ENCODE results near the gene MYO1H.

The MYO1H gene

GRCh38 chr12:109482491-109482890 lies 134.8 kb downstream of the MYO1H start:
- no peak for DNase-seq (ENCODE audit: low read depth in 1 of 2, low spot score in 1 of 2)
- TF ChIP-seq POLR2AphosphoS5 (IDR thresholded peaks at IDR 0.05; ENCODE audit: low read depth) = no peak
- no peak for TF ChIP-seq GABPA (IDR thresholded peaks at IDR 0.05; ENCODE audit: low read depth)
- no peak for TF ChIP-seq SPI1 (IDR thresholded peaks at IDR 0.05; ENCODE audit: borderline replicate concordance, low read depth)
- TF ChIP-seq, protein P1, sequence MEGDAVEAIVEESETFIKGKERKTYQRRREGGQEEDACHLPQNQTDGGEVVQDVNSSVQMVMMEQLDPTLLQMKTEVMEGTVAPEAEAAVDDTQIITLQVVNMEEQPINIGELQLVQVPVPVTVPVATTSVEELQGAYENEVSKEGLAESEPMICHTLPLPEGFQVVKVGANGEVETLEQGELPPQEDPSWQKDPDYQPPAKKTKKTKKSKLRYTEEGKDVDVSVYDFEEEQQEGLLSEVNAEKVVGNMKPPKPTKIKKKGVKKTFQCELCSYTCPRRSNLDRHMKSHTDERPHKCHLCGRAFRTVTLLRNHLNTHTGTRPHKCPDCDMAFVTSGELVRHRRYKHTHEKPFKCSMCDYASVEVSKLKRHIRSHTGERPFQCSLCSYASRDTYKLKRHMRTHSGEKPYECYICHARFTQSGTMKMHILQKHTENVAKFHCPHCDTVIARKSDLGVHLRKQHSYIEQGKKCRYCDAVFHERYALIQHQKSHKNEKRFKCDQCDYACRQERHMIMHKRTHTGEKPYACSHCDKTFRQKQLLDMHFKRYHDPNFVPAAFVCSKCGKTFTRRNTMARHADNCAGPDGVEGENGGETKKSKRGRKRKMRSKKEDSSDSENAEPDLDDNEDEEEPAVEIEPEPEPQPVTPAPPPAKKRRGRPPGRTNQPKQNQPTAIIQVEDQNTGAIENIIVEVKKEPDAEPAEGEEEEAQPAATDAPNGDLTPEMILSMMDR (IDR thresholded peaks at IDR 0.05; ENCODE audit: insufficient read depth, low read length) = no peak
- no peak for TF ChIP-seq REST (IDR thresholded peaks at IDR 0.05; ENCODE audit: insufficient replicate concordance, low read depth)
- no peak overlapping the region for H3K27ac ChIP-seq (replicated peaks)
- H3K27me3 ChIP-seq (ENCODE audit: insufficient read depth, poor library complexity, severe bottlenecking) = no peaks in the 10 kb centered on the region
- H3K4me3 ChIP-seq (replicated peaks; ENCODE audit: insufficient read depth, low read length) = no peak overlapping the region

GRCh38 chr12:109482894-109483293 lies 135.2 kb downstream of the MYO1H start:
- no peak for DNase-seq (ENCODE audit: low read depth in 1 of 2, low spot score in 1 of 2)
- H3K4me3 ChIP-seq (replicated peaks; ENCODE audit: insufficient read depth, low read length) = no peak overlapping the region
- TF ChIP-seq REST (IDR thresholded peaks at IDR 0.05; ENCODE audit: insufficient replicate concordance, low read depth) (no peak), POLR2AphosphoS5 (IDR thresholded peaks at IDR 0.05; ENCODE audit: low read depth) (no peak), SPI1 (IDR thresholded peaks at IDR 0.05; ENCODE audit: borderline replicate concordance, low read depth) (no peak)
- H3K27me3 ChIP-seq (ENCODE audit: insufficient read depth, poor library complexity, severe bottlenecking) = no peaks in the 10 kb centered on the region
- H3K27ac ChIP-seq (replicated peaks) = no peak overlapping the region

DNA sequence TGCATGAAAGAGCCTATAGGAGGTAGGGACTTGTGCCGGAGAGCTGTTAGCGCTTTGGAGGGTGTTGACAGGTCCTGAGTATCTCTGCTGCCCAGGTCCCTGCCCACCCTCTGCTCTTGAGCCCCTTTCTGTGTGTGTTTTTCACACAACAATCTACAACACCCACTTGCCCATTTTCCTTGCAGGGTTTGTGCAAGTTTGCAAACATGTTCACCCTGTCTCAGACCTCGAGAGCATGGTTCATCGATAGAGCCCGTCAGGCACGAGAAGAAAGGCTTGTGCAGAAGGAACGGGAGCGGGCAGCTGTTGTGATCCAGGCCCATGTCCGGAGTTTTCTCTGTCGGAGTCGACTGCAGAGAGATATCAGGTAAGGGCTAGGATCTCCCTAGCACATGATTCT lies 135.6 kb downstream of the MYO1H start:
- Histone ChIP-seq H3K27me3 (ENCODE audit: insufficient read depth, poor library complexity, severe bottlenecking) (no peaks in the 10 kb centered on the region), H3K4me3 (replicated peaks; ENCODE audit: insufficient read depth, low read length) (no peak overlapping the region), H3K27ac (replicated peaks) (no peak overlapping the region)
- DNase-seq (ENCODE audit: low read depth in 1 of 2, low spot score in 1 of 2) = no peak
- TF ChIP-seq, protein P1 (IDR thresholded peaks at IDR 0.05; ENCODE audit: insufficient read depth, low read length) = no peak
- no peak for TF ChIP-seq SPI1 (IDR thresholded peaks at IDR 0.05; ENCODE audit: borderline replicate concordance, low read depth)
- no peak for TF ChIP-seq REST (IDR thresholded peaks at IDR 0.05; ENCODE audit: insufficient replicate concordance, low read depth)
- no peak for TF ChIP-seq GABPA (IDR thresholded peaks at IDR 0.05; ENCODE audit: low read depth)
- TF ChIP-seq POLR2AphosphoS5 (IDR thresholded peaks at IDR 0.05; ENCODE audit: low read depth) = no peak
